CD8-positive, alpha-beta memory T cell (primary cell): ENCODE results near the gene PCK2. TPM values are rescaled to one million over a fixed set of nuclear protein-coding genes. Genes with fewer than 3 reads are reported as not detected.

Experiments used
- CTCF ChIA-PET: fragments of 350-600 bp; sonication (Branson Sonifier 250); formaldehyde crosslinking; loops from one replicate; lab custom pipeline; 2021; ENCODE audit warnings: antibody characterized with exemption; lab: Charles Lee
- POLR2A ChIA-PET: fragments of 350-600 bp; sonication (Branson Sonifier 250); formaldehyde crosslinking; loops from one replicate; lab custom pipeline; 2021; ENCODE audit warnings: antibody characterized with exemption; lab: Charles Lee
- DNase-seq, 5 donors: peaks; one replicate each; pipeline versions ENCODE4 v3.0.0 to v3.0.0-alpha.2; 2020 to 2022; ENCODE audit warnings: mixed read lengths in 1 of 5
- H3K27ac ChIP-seq: one replicate; pipeline ENCODE4 v1.7.0; 2013; ENCODE audit warnings: low read depth, mild to moderate bottlenecking, low read length, moderate library complexity
- H3K27me3 ChIP-seq: 2 replicates; pipeline ENCODE4 v1.7.0; 2013; ENCODE audit warnings: low read length, mild to moderate bottlenecking; ENCODE audit not compliant: insufficient read depth, poor library complexity, severe bottlenecking
- H3K36me3 ChIP-seq: 2 replicates; pipeline ENCODE4 v1.7.0; 2013; ENCODE audit warnings: mild to moderate bottlenecking, low read length, moderate library complexity; ENCODE audit not compliant: insufficient read depth
- H3K4me1 ChIP-seq: 2 replicates; pipeline ENCODE4 v1.7.0; 2013; ENCODE audit warnings: mild to moderate bottlenecking, low read length, moderate library complexity; ENCODE audit not compliant: insufficient read depth
- H3K4me3 ChIP-seq: 2 replicates; pipeline ENCODE4 v1.7.0; 2013; ENCODE audit warnings: mild to moderate bottlenecking, low read length
- H3K9me3 ChIP-seq: 2 replicates; pipeline ENCODE4 v1.7.0; 2013; ENCODE audit warnings: mild to moderate bottlenecking, low read length
- H3K27ac Mint-ChIP-seq, 8 donors: one replicate each; pipeline ENCODE4 v1.8.0; 2020 to 2021; ENCODE audit warnings: mixed read lengths in 8 of 8, mild to moderate bottlenecking in 6 of 8, inconsistent platforms in 3 of 8, moderate library complexity in 3 of 8
- H3K27me3 Mint-ChIP-seq, 2 donors: one replicate each; pipeline ENCODE4 v1.8.0; 2020 to 2021; ENCODE audit warnings: mixed read lengths in 2 of 2, mild to moderate bottlenecking in 1 of 2, moderate library complexity in 1 of 2
- H3K36me3 Mint-ChIP-seq, 3 donors: one replicate each; pipeline ENCODE4 v1.8.0; 2020 to 2021; ENCODE audit warnings: mixed read lengths in 3 of 3, inconsistent platforms in 1 of 3, mild to moderate bottlenecking in 1 of 3
- H3K4me1 Mint-ChIP-seq, 3 donors: one replicate each; pipeline ENCODE4 v1.8.0; 2020 to 2021; ENCODE audit warnings: mixed read lengths in 3 of 3, inconsistent platforms in 1 of 3, mild to moderate bottlenecking in 1 of 3
- H3K4me3 Mint-ChIP-seq, 7 donors: one replicate each; pipeline ENCODE4 v1.8.0; 2020 to 2021; ENCODE audit warnings: mixed read lengths in 7 of 7, mild to moderate bottlenecking in 6 of 7, moderate library complexity in 4 of 7, inconsistent platforms in 2 of 7
- H3K9me3 Mint-ChIP-seq, 5 donors: one replicate each; pipeline ENCODE4 v1.8.0; 2020 to 2022; ENCODE audit warnings: mixed read lengths in 5 of 5, mild to moderate bottlenecking in 3 of 5, moderate library complexity in 2 of 5, inconsistent platforms in 1 of 5
- polyA plus RNA-seq: library from polyadenylated mRNA; unstranded; fragments of 300-500 nt; fragmentation: Illumina TruSeq; gene quantifications from one replicate; pipeline ENCODE4 v1.2.3, GENCODE V29; 2021
- total RNA-seq, 2 experiments: library from RNA; stranded (reverse); gene quantifications; one replicate each; pipeline ENCODE4 v1.2.3, GENCODE V29; 2021

PCK2 gene
- total and polyA plus RNA-seq, 3 experiments from 2014 or later, result 16.9 to 88.3 (median 79.6) TPM

DNA sequence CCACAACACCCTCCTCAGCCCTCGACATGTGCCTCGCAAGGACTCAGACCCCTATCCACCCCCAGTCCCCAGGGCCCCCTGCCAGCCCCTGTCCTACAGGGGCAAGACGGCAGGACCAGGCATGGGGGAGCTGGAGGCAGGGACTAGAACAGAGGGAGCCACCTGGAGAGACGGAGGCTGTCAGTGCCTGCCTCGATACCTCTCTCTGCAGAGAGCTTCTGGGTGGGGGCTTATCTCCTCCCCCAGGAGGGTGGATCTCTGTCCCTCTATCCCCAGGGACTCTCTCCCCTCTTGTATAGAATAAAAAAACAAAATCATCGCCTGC is 24.7 kb upstream of the PCK2 start:
- no peaks in the 10 kb centered on the region for H3K36me3 ChIP-seq
- Mint-ChIP-seq H3K36me3 (no peaks in the 10 kb centered on the region), H3K27me3 (peaks cover 5 to 21% of the 10 kb centered on the region in 2 donors), H3K4me3 (no peak overlapping the region), H3K27ac (no peak overlapping the region), H3K9me3 (no peaks in the 10 kb centered on the region), H3K4me1 (peaks cover 0 to 3% (median 3%) of the 10 kb centered on the region in 3 donors)
- POLR2A ChIA-PET, result no interaction called here
- H3K27me3 ChIP-seq, result no peaks in the 10 kb centered on the region
- no peak overlapping the region for H3K4me3 ChIP-seq
- H3K9me3 ChIP-seq, result no peaks in the 10 kb centered on the region
- CTCF ChIA-PET, result interaction anchor here (0.8 to 1.0 kb wide), 3 partner anchors 11 to 21 kb away, joined by 3 read pairs; no protein-coding TSS in a partner anchor
- no peak for DNase-seq
- H3K27ac ChIP-seq, result no peak overlapping the region
- H3K4me1 ChIP-seq, result no peaks in the 10 kb centered on the region

DNA sequence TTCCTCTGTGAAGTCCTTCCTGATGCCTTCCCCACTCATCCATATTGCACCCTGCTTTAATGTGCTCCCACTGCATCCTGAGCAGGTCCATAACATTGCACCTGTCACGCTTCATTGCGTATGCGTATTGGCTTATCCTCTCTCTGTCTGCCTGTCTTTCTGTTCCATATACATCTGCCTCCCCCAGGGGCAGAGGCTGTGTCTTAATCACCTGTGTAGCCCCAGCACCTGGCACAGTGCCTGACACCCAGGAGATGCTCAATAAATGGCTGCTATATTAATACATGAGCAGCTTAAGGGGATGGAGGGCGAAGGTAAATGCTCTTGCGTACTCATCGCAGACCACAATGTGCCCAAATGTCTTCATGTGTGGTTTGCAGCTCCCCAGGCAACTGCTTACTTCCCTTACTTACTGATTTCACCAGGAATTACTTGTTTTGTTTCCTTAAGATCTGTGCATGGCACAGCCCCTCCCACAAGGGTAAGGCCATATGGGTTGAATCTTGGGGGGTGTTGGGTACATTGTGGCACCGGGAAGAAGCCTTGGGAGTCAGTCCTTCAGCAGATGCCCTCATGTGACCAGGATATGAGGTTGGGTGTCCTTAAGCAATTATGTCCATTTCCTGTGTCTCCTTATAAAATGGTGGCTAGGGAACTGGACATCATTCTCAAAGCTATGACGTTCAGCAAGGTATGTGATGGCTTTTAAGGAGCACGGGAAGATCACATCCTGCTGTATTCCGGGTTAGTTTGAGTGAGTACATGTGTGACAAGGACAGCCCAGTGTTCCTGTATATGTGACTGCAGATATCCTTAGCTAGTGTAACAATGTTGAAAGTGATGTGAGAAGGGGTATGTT is 23.6 kb upstream of the PCK2 start:
- no peak overlapping the region for H3K27ac ChIP-seq
- Mint-ChIP-seq H3K4me3 (no peak overlapping the region), H3K27me3 (peaks cover 5 to 21% of the 10 kb centered on the region in 2 donors), H3K9me3 (no peaks in the 10 kb centered on the region), H3K4me1 (peaks cover 0 to 3% (median 3%) of the 10 kb centered on the region in 3 donors), H3K36me3 (no peaks in the 10 kb centered on the region), H3K27ac (no peak overlapping the region)
- no peaks in the 10 kb centered on the region for H3K4me1 ChIP-seq
- no peak for DNase-seq
- no peaks in the 10 kb centered on the region for H3K9me3 ChIP-seq
- no peak overlapping the region for H3K4me3 ChIP-seq
- no peaks in the 10 kb centered on the region for H3K36me3 ChIP-seq
- ChIA-PET CTCF (interaction anchor here (0.8 to 1.0 kb wide), 2 partner anchors 10 to 20 kb away, joined by 3 read pairs; no protein-coding TSS in a partner anchor), POLR2A (no interaction called here)
- H3K27me3 ChIP-seq, result no peaks in the 10 kb centered on the region

DNA sequence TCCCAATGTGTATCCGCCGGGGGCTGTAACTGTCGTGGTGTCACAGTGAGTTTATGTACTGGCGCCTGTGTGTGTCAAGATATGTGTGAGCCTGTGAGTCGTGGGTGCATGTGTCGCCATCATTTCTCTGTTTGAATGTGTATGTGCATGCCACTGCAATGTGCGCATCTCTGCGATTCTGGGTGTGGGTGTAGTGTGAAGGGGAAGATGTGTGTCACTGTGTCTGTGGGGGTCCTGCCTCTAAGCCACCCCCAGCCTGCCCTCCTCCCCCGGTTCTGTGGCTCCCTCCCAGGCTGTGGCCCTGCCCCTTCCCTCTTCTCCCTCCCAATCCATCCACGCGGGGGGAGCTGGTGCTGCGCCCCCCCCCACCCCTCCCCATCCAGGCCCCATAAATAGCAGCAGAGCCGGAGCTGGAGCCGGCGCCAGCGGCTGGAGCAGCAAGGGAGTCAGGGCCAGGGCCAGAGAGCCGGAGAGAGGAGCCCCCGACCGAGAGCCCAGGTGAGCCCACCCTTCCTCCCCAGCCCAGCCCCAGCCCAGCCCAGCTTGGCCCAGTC is 22.9 kb upstream of the PCK2 start, which contains the start of gene CPNE6:
Gene CPNE6, plus strand, starts transcription at position 419 of the 554 bp plus-strand sequence. CDS start 1,375 bp downstream, outside the sequence.
- H3K4me1 ChIP-seq, result no peaks in the 10 kb centered on the region
- Mint-ChIP-seq H3K27me3 (peaks cover 5 to 21% of the 10 kb centered on the region in 2 donors), H3K4me1 (peaks cover 0 to 3% (median 3%) of the 10 kb centered on the region in 3 donors), H3K27ac (no peak within 1 kb of the TSS), H3K36me3 (no peaks in the 10 kb centered on the region), H3K9me3 (no peaks in the 10 kb centered on the region), H3K4me3 (no peak within 1 kb of the TSS)
- no peaks in the 10 kb centered on the region for H3K36me3 ChIP-seq
- no peaks in the 10 kb centered on the region for H3K27me3 ChIP-seq
- H3K27ac ChIP-seq, result no peak within 1 kb of the TSS
- CTCF ChIA-PET, result no interaction called here
- DNase-seq, result no peak
- H3K9me3 ChIP-seq, result no peaks in the 10 kb centered on the region
- no peak within 1 kb of the TSS for H3K4me3 ChIP-seq
- POLR2A ChIA-PET, result no interaction called here

DNA sequence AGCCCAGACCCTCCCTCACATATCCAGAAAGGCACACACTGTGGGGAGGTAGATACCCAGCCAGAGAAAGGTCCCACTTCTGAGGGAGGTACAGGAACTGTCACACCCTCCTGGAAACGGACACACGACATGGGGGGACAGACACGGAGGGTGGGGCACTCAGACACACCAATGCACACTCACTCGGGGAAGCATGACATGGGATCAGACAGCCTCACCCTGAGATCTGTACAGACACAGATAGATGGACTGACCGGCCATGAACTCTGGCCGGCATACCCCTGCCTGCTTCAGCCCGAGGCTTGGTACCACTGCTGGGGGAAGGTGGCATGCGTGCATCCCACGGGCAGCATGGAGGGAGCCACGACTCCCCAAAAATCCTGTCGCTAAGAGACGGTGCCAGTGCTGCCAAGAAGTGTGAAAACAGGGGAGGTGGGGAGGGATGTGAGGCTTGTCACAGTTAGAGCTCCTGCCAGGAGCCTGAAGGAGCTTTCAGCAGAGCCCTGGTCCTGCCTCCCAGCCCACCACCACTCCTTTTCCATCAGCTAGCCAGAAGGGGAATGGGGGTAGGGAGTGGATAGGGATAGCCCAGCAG is 22.2 kb upstream of the PCK2 start:
- H3K4me3 ChIP-seq, result no peak overlapping the region
- no peaks in the 10 kb centered on the region for H3K36me3 Mint-ChIP-seq
- H3K4me3 Mint-ChIP-seq, result no peak overlapping the region
- no peaks in the 10 kb centered on the region for H3K36me3 ChIP-seq
- POLR2A ChIA-PET, result no interaction called here
- H3K27ac ChIP-seq, result no peak overlapping the region
- peaks cover 0 to 3% (median 3%) of the 10 kb centered on the region in 3 donors for H3K4me1 Mint-ChIP-seq
- CTCF ChIA-PET, result interaction anchor here (1.2 to 2.2 kb wide), 2 partner anchors 9 to 37 kb away, joined by 3 to 8 read pairs; no protein-coding TSS in a partner anchor
- H3K27me3 ChIP-seq, result no peaks in the 10 kb centered on the region
- no peaks in the 10 kb centered on the region for H3K9me3 ChIP-seq
- no peak for DNase-seq
- no peaks in the 10 kb centered on the region for H3K4me1 ChIP-seq
- no peak overlapping the region for H3K27ac Mint-ChIP-seq
- no peaks in the 10 kb centered on the region for H3K9me3 Mint-ChIP-seq
- H3K27me3 Mint-ChIP-seq, result peaks cover 4 to 21% of the 10 kb centered on the region in 2 donors

DNA sequence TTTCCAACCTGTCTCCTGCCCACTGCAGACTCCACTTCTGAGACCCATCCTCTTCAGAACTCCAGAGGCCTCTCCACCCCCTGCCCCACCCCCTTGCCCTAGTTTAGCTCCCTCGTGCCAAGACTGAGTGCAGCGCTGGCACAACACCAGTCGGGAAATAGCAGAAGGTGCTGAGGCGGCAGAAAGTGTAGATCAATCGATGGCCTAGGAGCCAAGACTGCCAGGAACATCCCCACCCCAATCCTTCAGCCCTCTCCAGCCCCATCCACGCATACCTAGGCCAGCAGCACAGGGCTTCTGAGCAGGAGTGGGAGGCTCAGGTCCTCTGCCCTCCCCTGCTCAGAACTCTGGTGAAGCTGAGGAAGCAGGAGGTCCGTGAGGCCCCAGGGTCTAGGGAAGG is 21.7 kb upstream of the PCK2 start:
- ChIA-PET CTCF (interaction anchor here (0.9 to 2.2 kb wide), 3 partner anchors 8 to 38 kb away, joined by 3 to 8 read pairs (median 3); no protein-coding TSS in a partner anchor), POLR2A (no interaction called here)
- Histone ChIP-seq H3K27ac (no peak overlapping the region), H3K4me1 (no peaks in the 10 kb centered on the region), H3K9me3 (no peaks in the 10 kb centered on the region), H3K36me3 (no peaks in the 10 kb centered on the region), H3K4me3 (no peak overlapping the region), H3K27me3 (no peaks in the 10 kb centered on the region)
- no peak overlapping the region for H3K27ac Mint-ChIP-seq
- peaks cover 0 to 3% (median 3%) of the 10 kb centered on the region in 3 donors for H3K4me1 Mint-ChIP-seq
- DNase-seq, result no peak
- H3K36me3 Mint-ChIP-seq, result no peaks in the 10 kb centered on the region
- H3K9me3 Mint-ChIP-seq, result no peaks in the 10 kb centered on the region
- H3K27me3 Mint-ChIP-seq, result peaks cover 4 to 21% of the 10 kb centered on the region in 2 donors
- H3K4me3 Mint-ChIP-seq, result no peak overlapping the region

DNA sequence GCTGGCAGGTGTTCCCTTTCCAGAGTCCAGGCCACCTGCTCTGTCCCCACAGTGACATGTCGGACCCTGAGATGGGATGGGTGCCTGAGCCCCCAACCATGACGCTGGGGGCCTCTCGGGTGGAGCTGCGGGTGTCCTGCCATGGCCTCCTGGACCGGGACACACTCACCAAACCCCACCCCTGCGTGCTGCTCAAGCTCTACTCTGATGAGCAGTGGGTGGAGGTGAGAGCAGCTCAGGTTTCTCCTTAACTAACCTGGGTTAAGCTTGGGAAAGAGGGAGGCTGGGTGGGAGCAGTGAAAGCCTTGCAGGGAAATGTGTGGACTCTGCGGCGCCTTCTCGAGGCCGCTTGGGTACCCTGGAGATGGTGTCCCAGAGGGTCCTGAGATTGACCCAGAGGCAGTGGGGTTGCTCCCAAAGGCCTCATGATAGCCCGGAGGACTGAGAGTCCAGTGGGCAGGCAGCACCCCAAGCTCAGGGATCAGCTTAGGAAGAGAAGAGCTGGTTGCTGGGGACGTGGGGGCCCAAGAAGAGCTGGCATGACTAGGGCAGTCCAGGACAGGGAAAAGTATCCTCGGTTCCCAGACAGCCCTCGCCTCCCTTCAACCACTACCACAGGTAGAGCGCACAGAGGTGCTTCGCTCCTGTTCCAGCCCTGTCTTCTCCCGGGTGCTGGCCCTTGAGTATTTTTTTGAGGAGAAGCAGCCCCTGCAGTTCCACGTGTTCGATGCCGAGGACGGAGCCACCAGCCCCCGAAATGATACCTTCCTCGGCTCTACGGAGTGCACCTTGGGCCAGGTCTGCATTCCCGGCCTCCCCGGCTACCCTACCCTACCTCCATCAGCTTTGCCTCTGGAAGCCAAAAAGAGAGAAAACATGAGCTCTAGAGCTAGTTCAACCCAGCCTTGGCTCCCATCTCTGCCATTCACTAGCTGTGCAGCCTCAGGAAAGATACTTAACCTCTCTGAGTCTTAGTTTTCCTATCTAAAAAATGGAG is 20.9 kb upstream of the PCK2 start:
- CTCF ChIA-PET, result interaction anchor here (0.9 to 2.2 kb wide), 3 partner anchors 8 to 37 kb away, joined by 3 to 8 read pairs (median 3); no protein-coding TSS in a partner anchor
- Histone ChIP-seq H3K27me3 (no peaks in the 10 kb centered on the region), H3K27ac (no peak overlapping the region), H3K36me3 (no peaks in the 10 kb centered on the region), H3K4me1 (no peaks in the 10 kb centered on the region), H3K9me3 (no peaks in the 10 kb centered on the region), H3K4me3 (no peak overlapping the region)
- POLR2A ChIA-PET, result no interaction called here
- no peaks in the 10 kb centered on the region for H3K9me3 Mint-ChIP-seq
- peak overlapping the region in 1 of 8 donors; percentile 70 for H3K27ac Mint-ChIP-seq
- peaks cover 5 to 21% of the 10 kb centered on the region in 2 donors for H3K27me3 Mint-ChIP-seq
- peaks cover 0 to 3% (median 3%) of the 10 kb centered on the region in 3 donors for H3K4me1 Mint-ChIP-seq
- no peak for DNase-seq
- H3K4me3 Mint-ChIP-seq, result no peak overlapping the region
- H3K36me3 Mint-ChIP-seq, result no peaks in the 10 kb centered on the region
